HG02981 (cell line): ENCODE data around the gene KRI1.

Experiments used
- ATAC-seq: cut with Tn5 transposase; IDR thresholded peaks from one replicate; pipeline ENCODE4 v1.9.1; 2021; ENCODE audit warnings: mild to moderate bottlenecking, moderate library complexity; ENCODE audit not compliant: unreplicated experiment

Gene KRI1

GRCh38 chr19:10519421-10519820 is 46.4 kb downstream of the KRI1 start:
- ATAC-seq, result no peak

- no peak for ATAC-seq
Measured at GRCh38 chr19:10518444-10519361, 47.1 kb downstream of the KRI1 start.

GRCh38 chr19:10517760-10518443 is 47.9 kb downstream of the KRI1 start:
- no peak for ATAC-seq

GRCh38 chr19:10517361-10517759 is 48.5 kb downstream of the KRI1 start, which contains the start of gene S1PR5:
Gene S1PR5 (minus strand): TSS chr19:10517447. CDS start chr19:10515011, 2,436 bp downstream.
- ATAC-seq, result no peak

GRCh38 chr19:10516671-10517286 is 49.0 kb downstream of the KRI1 start:
- no peak for ATAC-seq

- no peak for ATAC-seq
Measured at GRCh38 chr19:10516064-10516385, 49.8 kb downstream of the KRI1 start.

- ATAC-seq, result no peak
Measured at GRCh38 chr19:10514211-10515145, 51.3 kb downstream of the KRI1 start.

GRCh38 chr19:10513223-10513622 is 52.6 kb downstream of the KRI1 start:
- ATAC-seq, result no peak

GRCh38 chr19:10510301-10510802 is 55.5 kb downstream of the KRI1 start:
- no peak for ATAC-seq

GRCh38 chr19:10508707-10509106 is 57.1 kb downstream of the KRI1 start:
- ATAC-seq, result no peak

- ATAC-seq, result no peak
Measured at GRCh38 chr19:10508036-10508435, 57.8 kb downstream of the KRI1 start.

GRCh38 chr19:10505583-10506229 is 60.1 kb downstream of the KRI1 start:
- ATAC-seq, result no peak
